ENCODE measurements around the gene HDAC4.

DNA sequence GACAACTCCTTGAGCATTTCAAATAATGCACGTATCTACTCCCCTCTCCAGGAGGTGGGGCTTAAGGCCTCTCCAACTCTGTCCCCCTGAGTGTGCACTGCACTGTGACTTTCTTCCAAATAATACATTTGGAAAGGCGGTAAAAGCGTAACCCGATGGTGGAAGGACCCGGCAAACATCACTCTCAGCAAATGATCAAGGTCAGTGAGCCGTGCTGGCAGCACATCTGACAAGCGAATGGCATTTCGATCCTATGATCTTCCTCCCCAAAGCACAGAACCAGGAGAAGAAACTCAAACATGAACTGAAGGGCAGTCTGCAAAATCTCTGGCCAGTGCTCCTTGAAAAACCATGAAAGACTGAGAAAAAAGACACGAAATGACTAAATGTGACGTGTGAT is 344.2 kb downstream of the HDAC4 start:
- TF ChIP-seq, protein P1, sequence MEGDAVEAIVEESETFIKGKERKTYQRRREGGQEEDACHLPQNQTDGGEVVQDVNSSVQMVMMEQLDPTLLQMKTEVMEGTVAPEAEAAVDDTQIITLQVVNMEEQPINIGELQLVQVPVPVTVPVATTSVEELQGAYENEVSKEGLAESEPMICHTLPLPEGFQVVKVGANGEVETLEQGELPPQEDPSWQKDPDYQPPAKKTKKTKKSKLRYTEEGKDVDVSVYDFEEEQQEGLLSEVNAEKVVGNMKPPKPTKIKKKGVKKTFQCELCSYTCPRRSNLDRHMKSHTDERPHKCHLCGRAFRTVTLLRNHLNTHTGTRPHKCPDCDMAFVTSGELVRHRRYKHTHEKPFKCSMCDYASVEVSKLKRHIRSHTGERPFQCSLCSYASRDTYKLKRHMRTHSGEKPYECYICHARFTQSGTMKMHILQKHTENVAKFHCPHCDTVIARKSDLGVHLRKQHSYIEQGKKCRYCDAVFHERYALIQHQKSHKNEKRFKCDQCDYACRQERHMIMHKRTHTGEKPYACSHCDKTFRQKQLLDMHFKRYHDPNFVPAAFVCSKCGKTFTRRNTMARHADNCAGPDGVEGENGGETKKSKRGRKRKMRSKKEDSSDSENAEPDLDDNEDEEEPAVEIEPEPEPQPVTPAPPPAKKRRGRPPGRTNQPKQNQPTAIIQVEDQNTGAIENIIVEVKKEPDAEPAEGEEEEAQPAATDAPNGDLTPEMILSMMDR (IDR thresholded peaks at IDR 0.05), result no peak
- TF ChIP-seq POLR2A (IDR thresholded peaks at IDR 0.05), result no peak
